GM21526 (cell line): Measurements from ENCODE around the gene DDR2.

Source experiments
- ATAC-seq: cut with Tn5 transposase; IDR thresholded peaks from one replicate; pipeline ENCODE4 v1.9.1; 2021; ENCODE audit warnings: moderate library complexity; ENCODE audit not compliant: unreplicated experiment, low FRiP score

The DDR2 gene

GRCh38 chr1:162629077-162629627 is 3.1 kb upstream of the DDR2 start:
- ATAC-seq = no peak

- ATAC-seq = no peak
These were observed 2.6 kb upstream of the DDR2 start for GRCh38 chr1:162629651-162630050.

GRCh38 chr1:162631546-162632191 is 595 bp upstream of the DDR2 start:
- no peak for ATAC-seq

GRCh38 chr1:162632698-162633080 is 425 bp downstream of the DDR2 start:
- ATAC-seq = no peak

GRCh38 chr1:162633081-162633762 is 958 bp downstream of the DDR2 start:
- ATAC-seq = peak; percentile 60

- no peak for ATAC-seq
These were observed 3.2 kb downstream of the DDR2 start for GRCh38 chr1:162635418-162635817.

GRCh38 chr1:162639718-162640117 is 7.5 kb downstream of the DDR2 start:
- ATAC-seq = no peak

GRCh38 chr1:162641114-162641513 is 8.8 kb downstream of the DDR2 start:
- no peak for ATAC-seq

- no peak for ATAC-seq
These were observed 12.7 kb downstream of the DDR2 start for GRCh38 chr1:162644986-162645314.

GRCh38 chr1:162645666-162646065 is 13.4 kb downstream of the DDR2 start:
- no peak for ATAC-seq

GRCh38 chr1:162649583-162649982 is 17.3 kb downstream of the DDR2 start:
- no peak for ATAC-seq

- no peak for ATAC-seq
These were observed 22.8 kb downstream of the DDR2 start for GRCh38 chr1:162654915-162655620.

GRCh38 chr1:162656266-162656665 is 24.0 kb downstream of the DDR2 start:
- ATAC-seq = no peak

- ATAC-seq = no peak
These were observed 28.3 kb downstream of the DDR2 start for GRCh38 chr1:162660574-162660973.

- no peak for ATAC-seq
These were observed 29.1 kb downstream of the DDR2 start for GRCh38 chr1:162661336-162661735.

- ATAC-seq = no peak
These were observed 29.7 kb downstream of the DDR2 start for GRCh38 chr1:162662013-162662412.

- ATAC-seq = no peak
These were observed 30.8 kb downstream of the DDR2 start for GRCh38 chr1:162663086-162663485.

GRCh38 chr1:162663589-162664106 is 31.4 kb downstream of the DDR2 start:
- ATAC-seq = no peak

- no peak for ATAC-seq
These were observed 33.9 kb downstream of the DDR2 start for GRCh38 chr1:162666006-162666645.

GRCh38 chr1:162667381-162668080 is 35.3 kb downstream of the DDR2 start:
- ATAC-seq = no peak
